Ovary (tissue), 10 donors: Measurements from ENCODE around the gene TRPM4. TPM values are rescaled to one million over a fixed set of nuclear protein-coding genes. Genes with fewer than 3 reads are reported as not detected.
A peak's percentile ranks its signal among the peaks of the same experiment; 100 is the strongest.

Source experiments
- DNase-seq, 5 donors: peaks; one replicate each; pipeline ENCODE4 v3.0.0-alpha.2; 2019 to 2020
- H3K27ac ChIP-seq, 2 donors: fragments of 200-600 bp; one replicate each; pipeline versions ENCODE4 v1.5.1 to v1.8.0; 2019 to 2022
- H3K27me3 ChIP-seq: fragments of 200-600 bp; one replicate; pipeline ENCODE4 v1.8.0; 2022
- H3K36me3 ChIP-seq: fragments of 200-600 bp; sonication (generic); one replicate; pipeline ENCODE4 v1.5.1; 2019
- H3K4me1 ChIP-seq: one replicate; pipeline ENCODE4 v1.8.1; 2013; ENCODE audit warnings: mild to moderate bottlenecking, moderate library complexity; ENCODE audit not compliant: insufficient read depth
- H3K4me3 ChIP-seq: fragments of 200-600 bp; sonication (generic); one replicate; pipeline ENCODE4 v1.5.1; 2017
- H3K9me3 ChIP-seq, 2 donors: fragments of 200-600 bp in 1 of 2; sonication (generic) in 1 of 2; one replicate each; pipeline versions ENCODE4 v1.5.1 to v1.8.1; 2013 to 2019; ENCODE audit warnings: mild to moderate bottlenecking in 1 of 2, moderate library complexity in 1 of 2
- CTCF ChIP-seq, 3 donors: fragments of 450-650 bp in 2 of 3; fragments of 200-600 bp in 1 of 3; IDR thresholded peaks; one replicate each; pipeline versions ENCODE4 v1.5.1 to v1.8.0; 2016 to 2022; ENCODE audit warnings: antibody characterized with exemption in 3 of 3, mild to moderate bottlenecking in 1 of 3
- EP300 ChIP-seq: sonication (generic); formaldehyde crosslinking; IDR thresholded peaks from one replicate; pipeline ENCODE4 v1.6.1; 2017; ENCODE audit warnings: antibody characterized with exemption
- POLR2A ChIP-seq: fragments of 450-650 bp; IDR thresholded peaks from one replicate; pipeline ENCODE4 v1.6.1; 2017; ENCODE audit warnings: antibody characterized with exemption, mild to moderate bottlenecking, moderate library complexity
- WGBS, 3 donors: extraction: QIAGEN DNeasy Blood & Tissue Kit in 1 of 3; methylation state at CpG; one replicate each; pipeline versions ENCODE4 v1.1.5 to v1.1.7; 2013 to 2017; 5-methylcytosine and 5-hydroxymethylcytosine counted together
- intact Hi-C, 4 donors: fragments of 100-400 bp; cut with DNase I; formaldehyde crosslinking; loops; one replicate each; pipeline versions ENCODE4 v1.11.0 to v1.15.1; 2022 to 2023
- long read RNA-seq, 3 donors: library from polyadenylated mRNA in 2 of 3; unstranded in 2 of 3; transcript quantifications; one replicate each; pipeline ENCODE4 v2.0.0 and lab custom pipeline, GENCODE V29; 2021 to 2026
- polyA plus RNA-seq, 2 donors: library from polyadenylated mRNA; stranded (reverse); fragments of 200-250 nt in 1 of 2; fragments of 350-450 nt in 1 of 2; fragmentation: Illumina TruSeq in 1 of 2; extraction: RNeasy Lipid Tissue Mini Kit (QIAGEN cat#74804) in 1 of 2; gene quantifications; one replicate each; pipeline ENCODE4 v1.2.3, GENCODE V29; 2013 to 2014
- total RNA-seq, 7 donors: library from RNA; depleted of rRNA in 2 of 7; stranded (reverse); fragments of >200 nt in 2 of 7; fragmentation: NEBNext Ultra II Directional in 3 of 7; extraction: Animal tissue kit (Norgen Biotek cat#: 25700) in 3 of 7; gene quantifications; one replicate each; pipeline versions ENCODE4 v1.1.0 to v1.2.4, GENCODE V29; 2016 to 2023
- donor health status: DM: no; HTN: no; CAD: no; lungs with moderate emphysema.
- donor health status: DM: no; HTN: no; CAD: no.
- donor health status: Bipolar disorder and iron deficiency.
- donor health status: DM: yes; HTN: yes; CAD: no.
- donor health status: DM: no; HTN: no; CAD: no.
- donor health status: DM: yes; HTN: yes; CAD: no.

The TRPM4 gene
- total RNA-seq (10 to 100 TPM in 2 of 7 donors, 1 to 10 TPM in 5; 1.2 to 12.2 (median 8.2) TPM), polyA plus RNA-seq (1 to 10 TPM; 1.1 to 5.1 TPM)
- long read RNA-seq, donor 1, partial matches to known transcripts: 2 of 3 reads
- long read RNA-seq, donor 1, other reads (novel, unspliced or antisense): 0 of 3 reads
- long read RNA-seq, donor 2, partial matches to known transcripts: 0 of 1 reads
- long read RNA-seq, donor 2, other reads (novel, unspliced or antisense): 0 of 1 reads
- long read RNA-seq, donor 3, full-length matches to known transcripts: 6 of 12 reads
- long read RNA-seq, donor 3, partial matches to known transcripts: 4 of 12 reads
- long read RNA-seq, donor 3, other reads (novel, unspliced or antisense): 2 of 12 reads

GRCh38 chr19:49157445-49158224 lies at the start of gene TRPM4:
Gene TRPM4, plus strand, starts transcription at chr19:49157792. Its CDS starts 75 bp downstream, at chr19:49157867.
- DNase-seq: peak; percentile 30 to 78 (median 74)
- Histone ChIP-seq H3K4me1 (peaks cover 3% of the 10 kb centered on the region), H3K27me3 (no peaks in the 10 kb centered on the region), H3K27ac (no peak within 1 kb of the TSS), H3K9me3 (no peaks in the 10 kb centered on the region), H3K4me3 (peak within 1 kb of the TSS; percentile 58), H3K36me3 (no peaks in the 10 kb centered on the region)
- WGBS, 3 donors: 1 to 2% (median 1%) methylated on average over 25 to 41 of the region's 41 CpGs
- TF ChIP-seq EP300 (no peak), POLR2A (no peak), CTCF (IDR thresholded peaks at IDR 0.05) (no peak)
- intact Hi-C loops: no loop called here

- Histone ChIP-seq H3K36me3 (no peaks in the 10 kb centered on the region), H3K4me1 (peaks cover 4% of the 10 kb centered on the region), H3K27ac (no peak overlapping the region), H3K4me3 (no peak overlapping the region), H3K9me3 (no peaks in the 10 kb centered on the region), H3K27me3 (no peaks in the 10 kb centered on the region)
- WGBS, 3 donors: 72 to 76% (median 73%) methylated on average over 5 of the region's 5 CpGs
- TF ChIP-seq POLR2A (no peak), CTCF (IDR thresholded peaks at IDR 0.05) (no peak)
- intact Hi-C loops: no loop called here
- DNase-seq: no peak
Measured at GRCh38 chr19:49109051-49109450, 48.5 kb upstream of the TRPM4 start.

GRCh38 chr19:49109569-49110233 lies 47.9 kb upstream of the TRPM4 start:
- H3K9me3 ChIP-seq: no peaks in the 10 kb centered on the region
- no peaks in the 10 kb centered on the region for H3K27me3 ChIP-seq
- TF ChIP-seq CTCF (IDR thresholded peaks at IDR 0.05) (no peak), POLR2A (no peak), EP300 (no peak)
- H3K4me1 ChIP-seq: peaks cover 4% of the 10 kb centered on the region
- intact Hi-C loops: no loop called here
- no peak overlapping the region for H3K4me3 ChIP-seq
- WGBS, 3 donors: 62 to 75% (median 62%) methylated on average over 8 of the region's 8 CpGs
- H3K36me3 ChIP-seq: no peaks in the 10 kb centered on the region
- H3K27ac ChIP-seq: no peak overlapping the region
- no peak for DNase-seq

- 15 to 19% (median 17%) methylated on average over 3 of the region's 3 CpGs for WGBS, 3 donors
- Histone ChIP-seq H3K27me3 (no peaks in the 10 kb centered on the region), H3K36me3 (no peaks in the 10 kb centered on the region), H3K4me3 (no peak overlapping the region), H3K27ac (no peak overlapping the region), H3K9me3 (no peaks in the 10 kb centered on the region), H3K4me1 (peaks cover 6% of the 10 kb centered on the region)
- intact Hi-C loops: no loop called here
- TF ChIP-seq EP300: no peak
- no peak for TF ChIP-seq POLR2A
- TF ChIP-seq CTCF (IDR thresholded peaks at IDR 0.05): no peak
- DNase-seq: no peak
Measured at GRCh38 chr19:49110567-49110966, 47.0 kb upstream of the TRPM4 start.
